ENCODE results near the gene BUB3. TPM values are rescaled to one million over a fixed set of nuclear protein-coding genes. Genes with fewer than 3 reads are reported as not detected.
A peak's percentile ranks its signal among the peaks of the same experiment; 100 is the strongest.
"Not testable (repeated sequence)": the region's sequence is repeated elsewhere in the genome, so short reads cannot be mapped to it uniquely, and the experiment has no call there.

Gene BUB3
- total RNA-seq, 1 experiment from 2014 or later = 180 TPM

- ATAC-seq (peak; percentile 58), DNase-seq (ENCODE audit: low spot score) (no peak)
- H3K4me3 Mint-ChIP-seq = no peak overlapping the region
- H3K4me1 Mint-ChIP-seq = no peaks in the 10 kb centered on the region
- ChIA-PET CTCF (no interaction called here), POLR2A (no interaction called here)
- H3K27me3 Mint-ChIP-seq (ENCODE audit: low read depth) = no peaks in the 10 kb centered on the region
- TF ChIP-seq PRDM15 (CRISPR knock-in tag; IDR thresholded peaks at IDR 0.05) (no peak), ZNF263 (CRISPR knock-in tag; IDR thresholded peaks at IDR 0.05; ENCODE audit: low read depth) (no peak), PREB (CRISPR knock-in tag; IDR thresholded peaks at IDR 0.05; ENCODE audit: borderline replicate concordance) (no peak), FOXJ3 (CRISPR knock-in tag; IDR thresholded peaks at IDR 0.05; ENCODE audit: borderline replicate concordance) (no peak), ZNF423 (CRISPR knock-in tag; IDR thresholded peaks at IDR 0.05) (no peak), AR (CRISPR knock-in tag; IDR thresholded peaks at IDR 0.05) (no peak), ZNF121 (CRISPR knock-in tag; IDR thresholded peaks at IDR 0.05) (no peak), E2F4 (CRISPR knock-in tag; IDR thresholded peaks at IDR 0.05; ENCODE audit: borderline replicate concordance, low read depth) (no peak), NR2C2 (CRISPR knock-in tag; IDR thresholded peaks at IDR 0.05) (no peak), RORB (CRISPR knock-in tag; IDR thresholded peaks at IDR 0.05) (no peak), MXD4 (CRISPR knock-in tag; IDR thresholded peaks at IDR 0.05; ENCODE audit: borderline replicate concordance) (no peak), NFE2L1 (CRISPR knock-in tag; IDR thresholded peaks at IDR 0.05) (no peak), ATF6 (CRISPR knock-in tag; IDR thresholded peaks at IDR 0.05) (no peak)
- H3K27ac Mint-ChIP-seq = no peak overlapping the region
- H3K36me3 Mint-ChIP-seq = peaks cover 42% of the 10 kb centered on the region
- peaks cover 13% of the 10 kb centered on the region for H3K9me3 Mint-ChIP-seq
Measured at GRCh38 chr10:123175389-123176387, 21.5 kb downstream of the BUB3 start.

- H3K4me1 Mint-ChIP-seq; H3K4me3 Mint-ChIP-seq; H3K27ac Mint-ChIP-seq; ATAC-seq; H3K27me3 Mint-ChIP-seq (ENCODE audit: low read depth); DNase-seq (ENCODE audit: low spot score): not testable (repeated sequence)
- CTCF ChIA-PET = interaction anchor here (0.8 kb wide), 1 partner anchor 12 kb away, joined by 3 read pairs; no protein-coding TSS in a partner anchor
- Mint-ChIP-seq H3K9me3 (peaks cover 26% of the 10 kb centered on the region), H3K36me3 (peaks cover 44% of the 10 kb centered on the region)
- POLR2A ChIA-PET = interaction anchor here (0.6 kb wide), 1 partner anchor 421 kb away, joined by 4 read pairs; no protein-coding TSS in a partner anchor
Measured at GRCh38 chr10:123178390-123178789, 24.2 kb downstream of the BUB3 start.
